Muscle of arm (tissue), 12 donors: ENCODE results near the gene ODC1. TPM values are rescaled to one million over a fixed set of nuclear protein-coding genes. Genes with fewer than 3 reads are reported as not detected.

Source experiments
- DNase-seq: peaks from one replicate; pipeline ENCODE4 v3.0.0-alpha.2; 2013
- polyA plus RNA-seq, 12 donors: library from polyadenylated mRNA; unstranded; fragments of 120-200 nt; gene quantifications; one replicate each; pipeline ENCODE4 v1.2.1, GENCODE V29; 2013; ENCODE audit not compliant: insufficient read length in 12 of 12

ODC1 gene
- polyA plus RNA-seq, 12 donors, result 50.7 to 130 (median 114) TPM; not detected in 1

GRCh38 chr2:10436583-10437110 lies 11.5 kb downstream of the ODC1 start:
- DNase-seq, result no peak

DNA sequence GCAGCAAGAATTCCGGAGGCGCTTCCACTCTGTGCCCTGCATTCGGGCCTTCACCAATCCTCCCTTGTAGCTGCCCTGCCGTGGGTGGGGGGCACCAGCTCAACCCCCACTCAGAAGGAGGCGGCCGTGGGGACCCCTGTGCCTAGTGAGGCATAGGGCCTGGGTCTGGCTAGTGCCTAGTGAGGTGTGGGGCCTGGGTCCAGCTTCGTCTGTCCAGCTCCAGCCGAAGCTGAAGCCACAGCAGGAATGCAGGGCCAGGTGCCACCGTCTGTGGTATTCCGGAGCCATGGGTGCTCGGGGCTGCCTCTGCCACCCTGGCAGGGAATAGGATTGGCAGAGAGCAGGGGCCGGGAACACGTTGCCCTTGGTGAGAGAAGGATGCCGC lies 12.3 kb downstream of the ODC1 start:
- DNase-seq, result no peak

DNA sequence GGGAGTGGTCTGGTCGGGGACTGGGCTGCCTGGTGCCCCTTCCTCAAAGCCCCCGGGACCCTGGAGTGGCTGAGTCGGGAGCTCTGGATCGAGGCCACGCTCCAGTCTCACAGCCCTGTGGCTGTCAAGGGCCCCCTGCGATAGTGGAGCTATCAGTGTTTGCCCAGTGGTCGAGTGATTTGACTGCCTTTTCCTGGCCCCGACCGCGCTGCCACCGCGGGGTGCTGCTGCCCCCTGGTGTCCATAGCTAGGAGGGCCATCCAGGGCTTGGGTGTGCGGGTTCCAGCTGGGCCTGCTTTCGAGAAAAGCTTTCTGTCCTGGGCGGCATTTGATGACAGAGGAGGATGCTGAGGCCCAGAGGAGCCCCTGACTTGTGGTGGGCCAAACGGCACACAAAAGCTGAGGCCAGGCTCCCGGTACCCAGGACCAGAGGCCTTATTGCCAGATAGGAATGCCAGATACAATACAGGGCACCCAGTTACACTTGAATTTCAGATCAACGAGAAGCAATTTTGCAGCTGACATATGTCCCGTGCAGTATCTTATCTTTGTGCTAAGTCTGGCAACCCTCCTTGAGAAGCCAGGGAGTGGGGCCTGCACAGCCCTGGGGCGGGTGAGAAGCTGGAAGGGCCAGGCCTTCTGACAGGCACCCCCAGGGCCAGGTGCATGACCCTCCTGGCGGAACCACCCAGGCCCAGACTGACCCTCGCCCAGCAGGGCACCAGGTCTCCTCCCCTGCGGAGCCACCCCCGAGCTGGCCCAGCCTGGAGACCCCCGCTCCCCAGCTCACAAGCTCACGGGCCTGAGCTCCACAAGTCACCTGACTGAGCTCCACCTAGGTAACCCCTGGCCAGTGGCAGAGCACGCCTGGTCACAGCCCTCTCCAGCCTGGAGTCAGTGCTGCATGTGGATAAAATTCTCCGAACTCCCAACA lies 13.0 kb downstream of the ODC1 start:
- peak; percentile 82 for DNase-seq

GRCh38 chr2:10433947-10434885 lies 13.9 kb downstream of the ODC1 start:
- DNase-seq, result no peak

GRCh38 chr2:10433264-10433946 lies 14.7 kb downstream of the ODC1 start:
- no peak for DNase-seq

- DNase-seq, result no peak
Measured at GRCh38 chr2:10432311-10433181, 15.6 kb downstream of the ODC1 start.

- DNase-seq, result no peak
Measured at GRCh38 chr2:10431797-10432196, 16.3 kb downstream of the ODC1 start.

GRCh38 chr2:10430886-10431622 lies 17.1 kb downstream of the ODC1 start:
- DNase-seq, result no peak

DNA sequence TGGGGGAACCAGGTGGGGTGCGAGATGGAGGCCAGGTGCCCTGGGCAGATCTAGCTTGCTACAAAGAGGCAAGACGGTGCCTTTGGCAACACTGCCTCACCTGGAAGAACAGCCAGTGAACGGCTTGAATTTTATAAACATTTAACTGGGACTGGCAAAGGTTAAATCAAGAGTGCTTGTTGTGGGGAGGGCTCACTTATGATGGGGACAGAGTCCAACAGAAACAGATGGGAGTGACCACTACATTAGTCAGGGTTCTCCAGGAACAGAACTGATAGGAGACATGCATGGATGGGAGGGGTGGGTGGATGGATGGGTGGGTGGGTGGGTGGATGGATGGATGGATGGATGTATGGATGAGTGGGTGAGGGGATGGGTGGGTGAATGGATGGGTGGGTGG lies 19.2 kb downstream of the ODC1 start:
- no peak for DNase-seq

- no peak for DNase-seq
Measured at GRCh38 chr2:10428355-10428754, 19.8 kb downstream of the ODC1 start.

DNA sequence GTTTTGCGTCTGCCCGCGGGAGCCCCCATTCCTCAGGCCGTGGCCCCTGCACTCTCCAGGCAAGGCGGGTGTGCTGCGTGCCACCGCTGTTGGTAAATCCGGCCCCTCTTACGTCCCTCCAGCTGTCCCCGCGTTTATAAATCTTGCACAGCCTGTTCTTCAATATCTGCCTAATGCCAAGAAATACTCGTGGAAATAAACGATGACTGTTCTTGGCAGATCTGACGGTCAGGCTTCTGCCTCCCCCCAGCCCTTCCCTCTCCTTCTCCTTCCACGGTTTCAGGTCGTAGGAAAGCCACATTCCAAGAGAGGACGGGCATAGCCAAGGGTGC lies 20.5 kb downstream of the ODC1 start:
- peak; percentile 46 for DNase-seq

DNA sequence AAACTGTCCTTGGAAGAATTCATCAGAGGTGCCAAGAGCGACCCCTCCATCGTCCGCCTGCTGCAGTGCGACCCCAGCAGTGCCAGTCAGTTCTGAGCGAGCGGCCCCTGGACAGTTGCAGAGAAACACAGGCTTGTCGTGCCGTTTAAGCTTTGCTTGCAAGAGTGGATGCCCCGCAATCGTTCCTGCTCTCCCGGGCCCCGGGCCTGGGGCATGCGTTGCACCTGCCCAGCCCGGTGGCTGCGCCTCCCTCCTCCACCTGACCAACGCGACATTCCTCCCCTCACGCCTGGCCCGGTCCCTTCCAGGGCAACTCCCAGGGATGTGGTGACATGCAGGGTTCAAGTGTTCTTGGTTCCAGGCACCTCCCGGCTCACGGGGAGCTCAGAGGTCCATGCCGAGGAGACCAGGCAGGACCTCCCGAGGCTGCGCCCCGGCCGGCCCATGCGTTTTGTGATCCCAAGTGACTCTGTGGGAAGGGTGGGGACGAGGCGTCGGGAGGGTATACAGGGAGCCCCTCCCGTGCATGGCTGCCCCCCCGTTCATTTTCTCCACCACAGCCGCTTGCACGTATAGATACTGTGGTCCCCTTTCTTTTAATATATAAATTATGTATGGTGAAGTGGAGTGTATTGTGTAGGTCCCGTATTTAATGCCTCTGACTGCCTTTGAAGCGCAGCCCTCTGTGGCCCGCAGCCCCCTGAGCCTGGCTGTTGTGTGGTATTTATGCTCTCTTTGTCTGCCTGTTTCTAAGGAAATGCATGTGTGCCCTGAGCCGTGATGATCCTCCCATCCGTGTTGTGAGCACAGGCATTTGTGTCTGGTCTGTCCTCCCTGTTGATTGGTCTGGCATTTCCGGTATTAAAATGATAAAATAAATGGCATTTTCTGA lies 21.2 kb downstream of the ODC1 start:
- no peak for DNase-seq

DNA sequence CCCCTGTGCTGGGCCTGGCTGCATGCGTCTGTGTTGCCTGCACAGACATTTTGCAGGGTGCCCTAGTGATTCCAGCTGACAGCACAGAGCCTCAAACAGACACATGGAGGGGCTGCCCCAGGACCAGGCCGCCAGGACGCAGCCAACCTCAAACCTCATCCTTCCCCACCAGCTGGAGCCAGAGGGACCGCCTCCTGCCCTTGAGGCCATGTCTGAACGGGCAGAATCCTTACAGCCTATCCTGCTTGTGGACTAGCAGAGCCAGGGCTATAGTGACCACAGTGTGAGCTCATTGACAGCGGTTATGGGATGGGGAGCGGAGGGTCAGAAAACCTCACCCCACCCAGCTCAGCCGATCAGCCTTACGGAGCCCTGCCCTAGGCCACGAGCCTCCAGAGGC lies 22.4 kb downstream of the ODC1 start:
- DNase-seq, result no peak

DNA sequence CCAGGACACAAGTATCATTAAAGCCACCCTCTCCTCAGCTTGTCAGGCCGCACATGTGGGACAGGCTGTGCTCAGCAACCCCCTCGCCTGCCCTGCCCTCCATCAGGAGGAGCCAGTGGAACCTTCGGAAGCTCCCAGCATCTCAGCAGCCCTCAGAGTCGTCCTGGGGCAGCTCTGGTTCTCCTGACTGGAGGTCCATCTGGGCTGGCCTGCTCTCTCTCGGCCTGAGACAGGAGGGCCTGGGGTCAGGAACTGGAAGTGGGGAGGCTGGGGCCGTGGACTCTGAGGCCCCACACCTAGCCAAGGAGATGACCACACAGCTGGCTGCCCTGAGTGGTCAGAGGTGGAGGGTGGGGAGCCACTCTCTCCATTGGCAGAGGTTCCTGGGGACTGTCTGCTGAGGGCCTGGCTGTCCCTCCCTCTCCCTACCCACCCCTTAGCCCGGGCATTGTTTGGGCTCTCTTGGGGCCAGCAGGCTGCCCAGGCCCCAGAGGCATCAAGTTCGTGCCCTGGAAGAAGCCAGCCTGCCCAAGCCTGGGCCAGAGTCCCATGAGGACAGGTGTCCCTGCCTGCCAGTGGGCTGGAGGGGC lies 23.1 kb downstream of the ODC1 start:
- DNase-seq, result no peak

- no peak for DNase-seq
Measured at GRCh38 chr2:10424051-10424450, 24.1 kb downstream of the ODC1 start.

GRCh38 chr2:10423400-10423774 lies 24.7 kb downstream of the ODC1 start:
- DNase-seq, result no peak

DNA sequence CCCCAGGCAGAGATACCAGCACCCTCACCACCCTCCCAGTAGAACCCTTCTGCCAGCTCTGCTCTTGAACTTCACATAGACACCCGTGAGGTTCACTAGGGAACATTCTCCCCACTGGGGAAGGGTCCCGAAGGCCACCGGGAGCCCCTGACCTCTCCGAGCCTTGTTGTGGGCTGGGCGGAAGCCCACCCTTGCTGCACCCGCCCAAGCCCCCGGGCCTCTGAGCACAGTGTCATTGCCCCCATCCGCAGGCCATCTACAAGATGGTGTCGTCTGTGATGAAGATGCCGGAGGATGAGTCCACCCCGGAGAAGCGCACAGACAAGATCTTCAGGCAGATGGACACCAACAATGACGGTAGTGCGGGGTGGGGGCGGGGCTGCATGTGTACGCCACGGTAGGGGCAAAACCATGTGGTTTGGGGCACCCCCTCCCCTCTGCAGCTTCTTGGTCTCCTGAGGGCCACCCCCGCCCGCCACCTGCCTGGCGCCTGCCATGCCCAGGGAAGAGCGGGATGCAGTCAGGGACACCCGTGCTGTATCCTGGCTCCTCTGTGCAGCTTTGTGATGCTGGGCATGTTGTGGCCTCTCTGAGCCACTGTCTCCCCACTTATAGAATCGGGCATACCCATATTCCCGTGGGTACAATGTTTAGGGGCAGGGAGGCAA lies 25.3 kb downstream of the ODC1 start:
- DNase-seq, result no peak

- no peak for DNase-seq
Measured at GRCh38 chr2:10422251-10422650, 25.9 kb downstream of the ODC1 start.
